HG02981 (cell line): ENCODE data around the gene TBX15.

Experiments used
- ATAC-seq: cut with Tn5 transposase; IDR thresholded peaks from one replicate; pipeline ENCODE4 v1.9.1; 2021; ENCODE audit warnings: mild to moderate bottlenecking, moderate library complexity; ENCODE audit not compliant: unreplicated experiment

The TBX15 gene

GRCh38 chr1:118899340-118899739 lies 88.8 kb downstream of the TBX15 start:
- ATAC-seq, result no peak

GRCh38 chr1:118898712-118899111 lies 89.4 kb downstream of the TBX15 start:
- no peak for ATAC-seq

- no peak for ATAC-seq
Observed at GRCh38 chr1:118896416-118896815, 91.7 kb downstream of the TBX15 start.

GRCh38 chr1:118894836-118895235 lies 93.3 kb downstream of the TBX15 start:
- no peak for ATAC-seq

- no peak for ATAC-seq
Observed at GRCh38 chr1:118890851-118891384, 97.2 kb downstream of the TBX15 start.

- no peak for ATAC-seq
Observed at GRCh38 chr1:118884946-118885345, 103.2 kb downstream of the TBX15 start.

GRCh38 chr1:118881751-118882150 lies 106.4 kb downstream of the TBX15 start:
- no peak for ATAC-seq

- no peak for ATAC-seq
Observed at GRCh38 chr1:118878661-118879060, 109.5 kb downstream of the TBX15 start.

- no peak for ATAC-seq
Observed at GRCh38 chr1:118877668-118878396, 110.3 kb downstream of the TBX15 start.

- no peak for ATAC-seq
Observed at GRCh38 chr1:118871582-118872171, 116.5 kb downstream of the TBX15 start.

- ATAC-seq, result no peak
Observed at GRCh38 chr1:118868387-118868786, 119.8 kb downstream of the TBX15 start.

- ATAC-seq, result no peak
Observed at GRCh38 chr1:118866330-118866729, 121.8 kb downstream of the TBX15 start.

GRCh38 chr1:118863688-118864087 lies 124.5 kb downstream of the TBX15 start:
- no peak for ATAC-seq

- peak; percentile 70 for ATAC-seq
Observed at GRCh38 chr1:118862755-118863154, 125.4 kb downstream of the TBX15 start.

GRCh38 chr1:118861216-118861615 lies 126.9 kb downstream of the TBX15 start:
- ATAC-seq, result no peak

GRCh38 chr1:118859999-118860398 lies 128.1 kb downstream of the TBX15 start:
- ATAC-seq, result no peak

- ATAC-seq, result no peak
Observed at GRCh38 chr1:118846443-118846842, 141.7 kb downstream of the TBX15 start.

GRCh38 chr1:118842452-118843201 lies 145.5 kb downstream of the TBX15 start:
- ATAC-seq, result no peak

- ATAC-seq, result no peak
Observed at GRCh38 chr1:118841521-118841920, 146.6 kb downstream of the TBX15 start.
